ENCODE data around the gene PPIE.
"Not testable (repeated sequence)": the region's sequence is repeated elsewhere in the genome, so short reads cannot be mapped to it uniquely, and the experiment has no call there.

The PPIE gene

GRCh38 chr1:39788758-39789570 is 50.3 kb downstream of the PPIE start, which contains the start of gene BMP8B:
Gene BMP8B (minus strand): TSS chr1:39788865. CDS start chr1:39788485, 380 bp downstream.
- Histone ChIP-seq H3K79me2 (ENCODE audit: control insufficient read depth, insufficient read depth, low read length) (no peaks in the 10 kb centered on the region), H3K79me1 (ENCODE audit: low read length) (no peaks in the 10 kb centered on the region), H3K9ac (ENCODE audit: low read length) (peak within 1 kb of the TSS; percentile 24), H3K23ac (ENCODE audit: low read length) (no peak within 1 kb of the TSS), H3K27me3 (ENCODE audit: insufficient read depth, low read length, poor library complexity) (peaks cover 14% of the 10 kb centered on the region), H2BK15ac (replicated peaks; ENCODE audit: low read depth) (no peak within 1 kb of the TSS), H2BK5ac (ENCODE audit: low read length) (no peak within 1 kb of the TSS), H3K18ac (ENCODE audit: low read length) (no peak within 1 kb of the TSS), H2BK120ac (ENCODE audit: low read depth, low read length) (no peak within 1 kb of the TSS), H2AK5ac (ENCODE audit: low read length) (no peak within 1 kb of the TSS), H4K8ac (ENCODE audit: low read depth, low read length) (no peak within 1 kb of the TSS), H3K4ac (ENCODE audit: low read depth, low read length) (no peak within 1 kb of the TSS), H4K5ac (ENCODE audit: low read length) (no peak within 1 kb of the TSS), H3K27ac (ENCODE audit: low read depth, low read length) (no peak within 1 kb of the TSS), H3K4me2 (ENCODE audit: low read length) (peak within 1 kb of the TSS; percentile 61), H3K36me3 (ENCODE audit: control insufficient read depth, insufficient read depth, low read length) (no peaks in the 10 kb centered on the region), H3K4me1 (ENCODE audit: control insufficient read depth, low read depth, low read length) (no peaks in the 10 kb centered on the region), H3K4me3 (ENCODE audit: low read length) (no peak within 1 kb of the TSS), H3K56ac (ENCODE audit: low read length) (peak within 1 kb of the TSS; percentile 67)
- WGBS (ENCODE audit: extremely low coverage, insufficient coverage, low lambda C conversion rate): no CpG with 5 or more reads among the region's 91 CpGs
- peak; percentile 23 for DNase-seq

DNA sequence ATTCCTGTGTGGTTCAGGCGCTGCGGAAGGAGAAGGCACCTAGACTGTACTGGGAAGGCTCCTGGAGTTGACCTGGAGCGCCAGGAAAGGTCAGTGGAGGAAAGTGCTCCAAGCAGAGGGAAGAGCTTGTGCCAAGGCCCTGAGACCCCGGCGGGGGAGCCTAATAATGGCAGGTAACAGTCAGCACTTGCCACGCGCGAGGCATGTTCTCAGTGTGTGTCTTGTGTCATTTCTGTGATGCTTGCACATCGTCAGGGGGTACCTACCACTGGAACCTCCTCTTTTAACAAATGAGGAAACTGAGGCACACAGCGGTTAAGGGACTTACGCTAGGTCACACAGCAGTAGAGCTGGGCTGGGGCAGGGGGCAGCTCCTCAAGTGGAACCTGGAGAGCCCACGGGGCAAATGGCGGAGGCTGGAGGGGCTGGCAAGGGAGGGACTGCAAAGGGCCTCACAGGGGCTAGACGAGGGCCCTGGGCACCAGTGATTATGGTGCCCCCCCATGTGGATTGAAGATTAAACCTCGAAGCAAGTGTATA is 51.0 kb downstream of the PPIE start:
- H3K4me1 ChIP-seq (ENCODE audit: control insufficient read depth, low read depth, low read length): no peaks in the 10 kb centered on the region

GRCh38 chr1:39791838-39792237 is 53.2 kb downstream of the PPIE start:
- no peak overlapping the region for H3K4me3 ChIP-seq (ENCODE audit: low read length)
- H2BK120ac ChIP-seq (ENCODE audit: low read depth, low read length): no peak overlapping the region
- H3K4me1 ChIP-seq (ENCODE audit: control insufficient read depth, low read depth, low read length): no peaks in the 10 kb centered on the region
- H3K9ac ChIP-seq (ENCODE audit: low read length): no peak overlapping the region
- H2AK5ac ChIP-seq (ENCODE audit: low read length): no peak overlapping the region
- H3K79me1 ChIP-seq (ENCODE audit: low read length): no peaks in the 10 kb centered on the region
- no peak overlapping the region for H4K8ac ChIP-seq (ENCODE audit: low read depth, low read length)
- no peak overlapping the region for H3K4ac ChIP-seq (ENCODE audit: low read depth, low read length)
- no peak overlapping the region for H2BK15ac ChIP-seq (replicated peaks; ENCODE audit: low read depth)
- H3K23ac ChIP-seq (ENCODE audit: low read length): no peak overlapping the region
- no peak overlapping the region for H3K27ac ChIP-seq (ENCODE audit: low read depth, low read length)
- H3K36me3 ChIP-seq (ENCODE audit: control insufficient read depth, insufficient read depth, low read length): no peaks in the 10 kb centered on the region
- no peaks in the 10 kb centered on the region for H3K79me2 ChIP-seq (ENCODE audit: control insufficient read depth, insufficient read depth, low read length)
- no CpG with 5 or more reads among the region's 2 CpGs for WGBS (ENCODE audit: extremely low coverage, insufficient coverage, low lambda C conversion rate)
- H3K56ac ChIP-seq (ENCODE audit: low read length): no peak overlapping the region
- no peak overlapping the region for H3K4me2 ChIP-seq (ENCODE audit: low read length)
- peaks cover 13% of the 10 kb centered on the region for H3K27me3 ChIP-seq (ENCODE audit: insufficient read depth, low read length, poor library complexity)
- no peak overlapping the region for H3K18ac ChIP-seq (ENCODE audit: low read length)
- H4K5ac ChIP-seq (ENCODE audit: low read length): no peak overlapping the region
- no peak overlapping the region for H2BK5ac ChIP-seq (ENCODE audit: low read length)
- no peak for DNase-seq

More for the DNA sequence above, 51.0 kb downstream of the PPIE start:
- H3K4me2 ChIP-seq (ENCODE audit: low read length): peak overlapping the region; percentile 61
- H3K27me3 ChIP-seq (ENCODE audit: insufficient read depth, low read length, poor library complexity): peaks cover 14% of the 10 kb centered on the region
- H3K4ac ChIP-seq (ENCODE audit: low read depth, low read length): no peak overlapping the region
- no peak overlapping the region for H2BK5ac ChIP-seq (ENCODE audit: low read length)
- H3K18ac ChIP-seq (ENCODE audit: low read length): no peak overlapping the region
- H2AK5ac ChIP-seq (ENCODE audit: low read length): no peak overlapping the region
- no CpG with 5 or more reads among the region's 15 CpGs for WGBS (ENCODE audit: extremely low coverage, insufficient coverage, low lambda C conversion rate)
- no peaks in the 10 kb centered on the region for H3K36me3 ChIP-seq (ENCODE audit: control insufficient read depth, insufficient read depth, low read length)
- no peak overlapping the region for H3K27ac ChIP-seq (ENCODE audit: low read depth, low read length)
- no peak overlapping the region for H3K56ac ChIP-seq (ENCODE audit: low read length)
- H4K8ac ChIP-seq (ENCODE audit: low read depth, low read length): no peak overlapping the region
- no peak overlapping the region for H2BK15ac ChIP-seq (replicated peaks; ENCODE audit: low read depth)
- DNase-seq: peak; percentile 22
- H3K79me1 ChIP-seq (ENCODE audit: low read length): no peaks in the 10 kb centered on the region
- H4K5ac ChIP-seq (ENCODE audit: low read length): no peak overlapping the region
- H3K4me3 ChIP-seq (ENCODE audit: low read length): no peak overlapping the region
- H3K9ac ChIP-seq (ENCODE audit: low read length): no peak overlapping the region
- no peaks in the 10 kb centered on the region for H3K79me2 ChIP-seq (ENCODE audit: control insufficient read depth, insufficient read depth, low read length)
- no peak overlapping the region for H3K23ac ChIP-seq (ENCODE audit: low read length)
- no peak overlapping the region for H2BK120ac ChIP-seq (ENCODE audit: low read depth, low read length)

GRCh38 chr1:39795651-39796050 is 57.0 kb downstream of the PPIE start:
- no peak overlapping the region for H2BK5ac ChIP-seq (ENCODE audit: low read length)
- no peak overlapping the region for H3K23ac ChIP-seq (ENCODE audit: low read length)
- H3K4me1 ChIP-seq (ENCODE audit: control insufficient read depth, low read depth, low read length): no peaks in the 10 kb centered on the region
- no peak overlapping the region for H3K27ac ChIP-seq (ENCODE audit: low read depth, low read length)
- no peaks in the 10 kb centered on the region for H3K79me1 ChIP-seq (ENCODE audit: low read length)
- H4K5ac ChIP-seq (ENCODE audit: low read length): no peak overlapping the region
- H3K36me3 ChIP-seq (ENCODE audit: control insufficient read depth, insufficient read depth, low read length): no peaks in the 10 kb centered on the region
- no peak overlapping the region for H2BK15ac ChIP-seq (replicated peaks; ENCODE audit: low read depth)
- no peak overlapping the region for H3K4me2 ChIP-seq (ENCODE audit: low read length)
- H3K4me3 ChIP-seq (ENCODE audit: low read length): no peak overlapping the region
- no peaks in the 10 kb centered on the region for H3K79me2 ChIP-seq (ENCODE audit: control insufficient read depth, insufficient read depth, low read length)
- H3K56ac ChIP-seq (ENCODE audit: low read length): no peak overlapping the region
- no peak overlapping the region for H3K18ac ChIP-seq (ENCODE audit: low read length)
- no peak for DNase-seq
- no peak overlapping the region for H2BK120ac ChIP-seq (ENCODE audit: low read depth, low read length)
- H3K27me3 ChIP-seq (ENCODE audit: insufficient read depth, low read length, poor library complexity): no peaks in the 10 kb centered on the region
- H3K9ac ChIP-seq (ENCODE audit: low read length): no peak overlapping the region
- H2AK5ac ChIP-seq (ENCODE audit: low read length): no peak overlapping the region
- no CpG with 5 or more reads among the region's 1 CpG for WGBS (ENCODE audit: extremely low coverage, insufficient coverage, low lambda C conversion rate)
- H3K4ac ChIP-seq (ENCODE audit: low read depth, low read length): no peak overlapping the region
- no peak overlapping the region for H4K8ac ChIP-seq (ENCODE audit: low read depth, low read length)

GRCh38 chr1:39798859-39799769 is 60.4 kb downstream of the PPIE start:
- H3K56ac ChIP-seq (ENCODE audit: low read length): peak overlapping the region; percentile 64
- H3K79me2 ChIP-seq (ENCODE audit: control insufficient read depth, insufficient read depth, low read length); H2BK5ac ChIP-seq (ENCODE audit: low read length); H3K27ac ChIP-seq (ENCODE audit: low read depth, low read length); H3K4ac ChIP-seq (ENCODE audit: low read depth, low read length); H4K8ac ChIP-seq (ENCODE audit: low read depth, low read length); H2AK5ac ChIP-seq (ENCODE audit: low read length); H3K4me1 ChIP-seq (ENCODE audit: control insufficient read depth, low read depth, low read length); H3K18ac ChIP-seq (ENCODE audit: low read length); H3K4me3 ChIP-seq (ENCODE audit: low read length); H2BK15ac ChIP-seq (replicated peaks; ENCODE audit: low read depth); H3K27me3 ChIP-seq (ENCODE audit: insufficient read depth, low read length, poor library complexity); H3K9ac ChIP-seq (ENCODE audit: low read length); H2BK120ac ChIP-seq (ENCODE audit: low read depth, low read length); H3K23ac ChIP-seq (ENCODE audit: low read length); H3K36me3 ChIP-seq (ENCODE audit: control insufficient read depth, insufficient read depth, low read length); H3K4me2 ChIP-seq (ENCODE audit: low read length); H3K79me1 ChIP-seq (ENCODE audit: low read length): not testable (repeated sequence)
- DNase-seq: peak; percentile 89
- no CpG with 5 or more reads among the region's 26 CpGs for WGBS (ENCODE audit: extremely low coverage, insufficient coverage, low lambda C conversion rate)
- peak overlapping the region; percentile 56 for H4K5ac ChIP-seq (ENCODE audit: low read length)
